ENCODE measurements around the gene RBM42. TPM values are rescaled to one million over a fixed set of nuclear protein-coding genes. Genes with fewer than 3 reads are reported as not detected.

Gene RBM42
- total and polyA plus RNA-seq, 9 of the 15 experiments (the other 6 are each of a cell fraction or from before 2014, with no cell fraction given): 5.7 to 149 (median 32.4) TPM

- TF ChIP-seq PBX2 (CRISPR knock-in tag; IDR thresholded peaks at IDR 0.05; ENCODE audit: low read depth) (no peak), PBX2 (tag; conservative IDR thresholded peaks at IDR 0.05; ENCODE audit: low read depth) (no peak), IRF1 (CRISPR knock-in tag; IDR thresholded peaks at IDR 0.05; ENCODE audit: borderline replicate concordance) (no peak), RBM39 (optimal IDR thresholded peaks at IDR 0.05; ENCODE audit: low read depth, low read length) (no peak), ETS1 (conservative IDR thresholded peaks at IDR 0.05; ENCODE audit: control insufficient read depth, low read depth, low read length) (peak; percentile 46; the same call in 1 of the 2 replicates), NR4A1 (CRISPR knock-in tag; IDR thresholded peaks at IDR 0.05) (no peak), NR4A1 (tag; IDR thresholded peaks at IDR 0.05) (no peak), ZFP36 (IDR thresholded peaks at IDR 0.05; ENCODE audit: low read depth, low read length, partially characterized antibody) (no peak), MTA3 (IDR thresholded peaks at IDR 0.05; ENCODE audit: borderline replicate concordance) (peak; percentile 88; the same call in 1 of the 2 replicates), STAG1 (CRISPR knock-in tag; IDR thresholded peaks at IDR 0.05; ENCODE audit: borderline replicate concordance) (no peak), CTCFL (IDR thresholded peaks at IDR 0.05; ENCODE audit: borderline replicate concordance, insufficient read depth, low read depth, low read length, poor library complexity, severe bottlenecking) (no peak), FUS (optimal IDR thresholded peaks at IDR 0.05; ENCODE audit: low read depth, low read length) (no peak), ATF3 (IDR thresholded peaks at IDR 0.05) (peak; percentile 100), ATF3 (CRISPR knock-in tag; conservative IDR thresholded peaks at IDR 0.05) (no peak), EGR1 (conservative IDR thresholded peaks at IDR 0.05) (0 out of 2 replicates have a peak, but pooled peaks have one; percentile 21), SMAD3 (CRISPR knock-in tag; conservative IDR thresholded peaks at IDR 0.05) (no peak), HCFC1 (IDR thresholded peaks at IDR 0.05; ENCODE audit: low read depth, low read length) (peak; percentile 91)
- TF ChIP-seq, protein P1, sequence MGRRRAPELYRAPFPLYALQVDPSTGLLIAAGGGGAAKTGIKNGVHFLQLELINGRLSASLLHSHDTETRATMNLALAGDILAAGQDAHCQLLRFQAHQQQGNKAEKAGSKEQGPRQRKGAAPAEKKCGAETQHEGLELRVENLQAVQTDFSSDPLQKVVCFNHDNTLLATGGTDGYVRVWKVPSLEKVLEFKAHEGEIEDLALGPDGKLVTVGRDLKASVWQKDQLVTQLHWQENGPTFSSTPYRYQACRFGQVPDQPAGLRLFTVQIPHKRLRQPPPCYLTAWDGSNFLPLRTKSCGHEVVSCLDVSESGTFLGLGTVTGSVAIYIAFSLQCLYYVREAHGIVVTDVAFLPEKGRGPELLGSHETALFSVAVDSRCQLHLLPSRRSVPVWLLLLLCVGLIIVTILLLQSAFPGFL (CRISPR knock-in tag; IDR thresholded peaks at IDR 0.05): no peak
These were observed at the start of gene RBM42 (continued) for GRCh38 chr19:35628565-35629331.

All from K562 (cell line).